PFSK-1 (cell line): ENCODE measurements around the gene ZNF530.

Experiments
- FOXP2 ChIP-seq: optimal IDR thresholded peaks from 2 replicates; pipeline ENCODE3; 2011; ENCODE audit warnings: borderline replicate concordance, control low read depth, inconsistent platforms; ENCODE audit not compliant: insufficient read depth; ENCODE audit errors: extremely low read length, extremely low read depth
- POLR2AphosphoS5 ChIP-seq: IDR thresholded peaks from 2 replicates; pipeline ENCODE4 v1.6.1; 2012; ENCODE audit warnings: low read depth, mild to moderate bottlenecking, control low read depth, low read length, moderate library complexity
- SIN3A ChIP-seq: IDR thresholded peaks from 2 replicates; pipeline ENCODE4 v1.6.1; 2012; ENCODE audit warnings: mild to moderate bottlenecking, low read length, moderate library complexity, borderline replicate concordance; ENCODE audit not compliant: insufficient read depth
- TAF1 ChIP-seq: IDR thresholded peaks from 2 replicates; pipeline ENCODE4 v1.6.1; 2012; ENCODE audit warnings: low read length, control low read depth, borderline replicate concordance; ENCODE audit not compliant: insufficient read depth
- TF ChIP-seq, protein P1 (sequence below), 2 experiments: IDR thresholded peaks; 2 replicates each; pipeline versions ENCODE4 v1.6.1 to v1.8.0; 2011 to 2012; ENCODE audit warnings: low read depth in 2 of 2, low read length in 2 of 2, control low read depth in 1 of 2, inconsistent platforms in 1 of 2, mild to moderate bottlenecking in 1 of 2, moderate library complexity in 1 of 2; ENCODE audit not compliant: insufficient read depth in 1 of 2

Gene ZNF530

GRCh38 chr19:57613941-57614743 is 14.5 kb downstream of the ZNF530 start, which contains the start of gene ZNF134:
Gene ZNF134, plus strand, starts transcription at chr19:57614242. Its CDS starts 5,227 bp downstream, at chr19:57619469.
- TF ChIP-seq POLR2AphosphoS5 (peak; percentile 82), SIN3A (no peak), TAF1 (peak; percentile 85; the same call in 1 of the 2 replicates), FOXP2 (peak; percentile 44)
- TF ChIP-seq, protein P1, sequence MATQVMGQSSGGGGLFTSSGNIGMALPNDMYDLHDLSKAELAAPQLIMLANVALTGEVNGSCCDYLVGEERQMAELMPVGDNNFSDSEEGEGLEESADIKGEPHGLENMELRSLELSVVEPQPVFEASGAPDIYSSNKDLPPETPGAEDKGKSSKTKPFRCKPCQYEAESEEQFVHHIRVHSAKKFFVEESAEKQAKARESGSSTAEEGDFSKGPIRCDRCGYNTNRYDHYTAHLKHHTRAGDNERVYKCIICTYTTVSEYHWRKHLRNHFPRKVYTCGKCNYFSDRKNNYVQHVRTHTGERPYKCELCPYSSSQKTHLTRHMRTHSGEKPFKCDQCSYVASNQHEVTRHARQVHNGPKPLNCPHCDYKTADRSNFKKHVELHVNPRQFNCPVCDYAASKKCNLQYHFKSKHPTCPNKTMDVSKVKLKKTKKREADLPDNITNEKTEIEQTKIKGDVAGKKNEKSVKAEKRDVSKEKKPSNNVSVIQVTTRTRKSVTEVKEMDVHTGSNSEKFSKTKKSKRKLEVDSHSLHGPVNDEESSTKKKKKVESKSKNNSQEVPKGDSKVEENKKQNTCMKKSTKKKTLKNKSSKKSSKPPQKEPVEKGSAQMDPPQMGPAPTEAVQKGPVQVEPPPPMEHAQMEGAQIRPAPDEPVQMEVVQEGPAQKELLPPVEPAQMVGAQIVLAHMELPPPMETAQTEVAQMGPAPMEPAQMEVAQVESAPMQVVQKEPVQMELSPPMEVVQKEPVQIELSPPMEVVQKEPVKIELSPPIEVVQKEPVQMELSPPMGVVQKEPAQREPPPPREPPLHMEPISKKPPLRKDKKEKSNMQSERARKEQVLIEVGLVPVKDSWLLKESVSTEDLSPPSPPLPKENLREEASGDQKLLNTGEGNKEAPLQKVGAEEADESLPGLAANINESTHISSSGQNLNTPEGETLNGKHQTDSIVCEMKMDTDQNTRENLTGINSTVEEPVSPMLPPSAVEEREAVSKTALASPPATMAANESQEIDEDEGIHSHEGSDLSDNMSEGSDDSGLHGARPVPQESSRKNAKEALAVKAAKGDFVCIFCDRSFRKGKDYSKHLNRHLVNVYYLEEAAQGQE (IDR thresholded peaks at IDR 0.05; ENCODE audit: insufficient read depth in 1 of 2, low read depth in 2 of 2, low read length in 2 of 2): peak in 1 of 2 experiments; percentile 34; a peak in 1 of 4 replicates

- TF ChIP-seq, protein P1 (IDR thresholded peaks at IDR 0.05; ENCODE audit: insufficient read depth in 1 of 2, low read depth in 2 of 2, low read length in 2 of 2): no peak
- TF ChIP-seq FOXP2: no peak
- TF ChIP-seq TAF1: no peak
- no peak for TF ChIP-seq POLR2AphosphoS5
- no peak for TF ChIP-seq SIN3A
These were observed 15.7 kb downstream of the ZNF530 start for GRCh38 chr19:57615346-57615745.

GRCh38 chr19:57620673-57621348 is 21.1 kb downstream of the ZNF530 start:
- no peak for TF ChIP-seq POLR2AphosphoS5
- no peak for TF ChIP-seq TAF1
- TF ChIP-seq FOXP2: no peak
- TF ChIP-seq, protein P1 (IDR thresholded peaks at IDR 0.05; ENCODE audit: insufficient read depth in 1 of 2, low read depth in 2 of 2, low read length in 2 of 2): no peak

DNA sequence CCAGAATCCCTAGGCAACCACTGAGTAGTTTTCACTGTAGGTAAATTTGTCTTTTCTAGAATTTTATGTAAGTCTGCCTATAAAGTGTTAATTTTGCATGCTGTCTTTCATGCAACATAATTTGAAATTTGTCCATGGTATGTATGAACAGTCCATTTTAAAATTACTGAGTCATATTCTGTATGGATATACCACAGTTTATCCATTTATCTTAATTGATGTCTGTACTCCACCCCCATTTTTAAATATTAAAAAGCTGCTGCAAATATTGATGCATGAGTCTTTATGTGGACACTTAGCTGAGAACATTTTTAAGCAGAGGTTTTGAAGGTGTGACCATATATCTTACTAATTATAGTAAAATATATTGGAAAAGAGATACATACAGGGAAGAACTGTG is 23.4 kb downstream of the ZNF530 start:
- TF ChIP-seq, protein P1 (IDR thresholded peaks at IDR 0.05; ENCODE audit: insufficient read depth in 1 of 2, low read depth in 2 of 2, low read length in 2 of 2): no peak
- no peak for TF ChIP-seq FOXP2
- no peak for TF ChIP-seq TAF1
- no peak for TF ChIP-seq SIN3A
- no peak for TF ChIP-seq POLR2AphosphoS5
